GM12875 (cell line): ENCODE results near the gene PRRC2A.
A peak's percentile ranks its signal among the peaks of the same experiment; 100 is the strongest.

Experiments used
- H3K4me3 ChIP-seq: one replicate; pipeline ENCODE4 v1.5.1; 2011; ENCODE audit warnings: low read depth, low read length, control low read depth
- CTCF ChIP-seq: IDR thresholded peaks from 2 replicates; pipeline ENCODE4 v1.5.1; 2011; ENCODE audit warnings: low read depth, mild to moderate bottlenecking, control low read depth, inconsistent platforms, low read length, moderate library complexity, borderline replicate concordance; ENCODE audit not compliant: insufficient read depth

Gene PRRC2A

GRCh38 chr6:31676904-31677303 is 56.4 kb downstream of the PRRC2A start:
- no peak for TF ChIP-seq CTCF
- H3K4me3 ChIP-seq: no peak overlapping the region

- no peak for TF ChIP-seq CTCF
- no peak overlapping the region for H3K4me3 ChIP-seq
Measured at GRCh38 chr6:31677955-31678354, 57.4 kb downstream of the PRRC2A start.

DNA sequence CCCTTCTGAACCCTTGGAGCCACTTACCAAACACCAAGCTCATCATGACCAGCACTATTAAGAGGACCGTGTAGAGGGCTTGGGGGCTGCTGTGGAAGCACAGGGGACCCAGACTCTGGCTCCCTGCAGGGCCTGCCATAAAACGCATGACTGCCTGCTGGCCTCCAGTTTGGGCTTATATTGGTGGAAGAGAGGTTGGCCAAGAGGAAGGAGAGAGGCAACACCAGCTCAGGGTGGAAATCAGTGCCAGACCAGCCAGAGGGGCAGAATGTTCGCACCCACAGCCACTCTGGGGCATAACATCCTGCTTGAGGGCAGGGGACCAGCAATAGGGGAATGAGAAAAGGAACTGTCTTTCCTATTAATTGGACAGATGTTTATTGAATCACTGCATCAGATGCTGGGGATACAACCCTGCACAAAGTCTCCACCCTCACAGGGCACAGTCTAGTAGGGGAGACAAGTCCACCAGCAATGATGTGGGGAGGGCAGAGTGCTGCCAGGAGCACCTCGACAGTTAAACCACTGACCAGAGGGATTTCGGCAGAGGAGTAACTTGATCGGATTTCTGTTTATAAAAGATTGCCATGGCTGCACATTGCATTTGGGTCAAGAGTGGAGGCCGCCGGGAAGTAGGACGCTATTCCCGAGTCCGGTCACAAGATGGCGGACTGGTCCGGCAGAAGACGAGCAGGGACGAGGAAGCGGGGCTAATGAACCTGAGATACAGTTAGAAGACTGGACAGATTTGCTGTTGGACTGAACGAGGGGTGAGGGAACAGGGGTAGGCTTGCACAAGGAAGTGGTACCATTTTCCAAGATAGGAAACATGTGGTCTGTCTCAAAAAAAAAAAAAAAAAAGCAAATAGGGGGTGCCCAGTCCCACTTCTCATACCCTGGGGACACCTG is 60.0 kb downstream of the PRRC2A start, which contains the start of gene LY6G5C:
Gene LY6G5C (minus strand): TSS at position 842 of the 909 bp plus-strand sequence. CDS start 694 bp downstream, at position 148.
- peak within 1 kb of the TSS; percentile 46 for H3K4me3 ChIP-seq
- peak; percentile 70 for TF ChIP-seq CTCF

DNA sequence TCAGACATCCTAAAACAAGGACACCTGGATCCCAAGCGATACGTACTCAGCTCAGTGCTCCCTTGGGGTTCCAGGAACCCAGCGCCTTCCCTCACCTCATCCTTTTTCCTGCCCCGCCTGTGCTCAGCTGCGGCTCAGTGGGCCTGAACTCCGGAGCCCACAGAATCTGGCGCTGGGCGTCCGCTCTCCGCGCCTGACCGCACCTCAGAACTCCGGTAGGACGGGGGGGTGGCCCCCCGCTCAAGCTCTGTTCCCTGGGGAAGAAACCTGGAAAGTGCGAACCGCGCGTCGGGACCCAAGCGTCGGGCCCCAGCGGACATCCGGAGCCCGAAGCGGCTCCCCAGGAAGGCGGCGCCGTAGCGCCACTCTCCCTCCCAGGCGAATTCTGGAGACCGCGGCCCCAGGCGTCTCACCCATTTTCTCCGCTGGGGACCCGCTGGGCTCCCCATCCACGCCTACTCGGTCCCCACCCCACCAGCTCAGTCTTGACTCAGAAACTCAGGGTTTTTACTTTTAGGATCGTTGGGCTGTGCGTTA is 60.7 kb downstream of the PRRC2A start:
- TF ChIP-seq CTCF: 0 out of 2 replicates have a peak, but pooled peaks have one; percentile 7
- peak overlapping the region; percentile 46 for H3K4me3 ChIP-seq

- no peak overlapping the region for H3K4me3 ChIP-seq
- no peak for TF ChIP-seq CTCF
Measured at GRCh38 chr6:31683591-31683990, 63.1 kb downstream of the PRRC2A start.

GRCh38 chr6:31686483-31686882 is 66.0 kb downstream of the PRRC2A start:
- TF ChIP-seq CTCF: no peak
- H3K4me3 ChIP-seq: no peak overlapping the region
